Erythroblast (primary cell): ENCODE data around the gene LRRC8C.
A peak's percentile ranks its signal among the peaks of the same experiment; 100 is the strongest.

Source experiments
- DNase-seq, 2 experiments: peaks; one replicate each; lab custom pipeline; 2025; lab: John Stamatoyannopoulos, UW
- GATA1 ChIP-seq: IDR thresholded peaks from 2 replicates; pipeline ENCODE4 v1.6.1; 2011; ENCODE audit warnings: low read depth, mild to moderate bottlenecking, control low read depth, low read length, moderate library complexity
- POLR2A ChIP-seq: IDR thresholded peaks from 2 replicates; pipeline ENCODE4 v1.6.1; 2011; ENCODE audit warnings: mild to moderate bottlenecking, low read length

The LRRC8C gene

GRCh38 chr1:89660224-89661061 lies 27.5 kb downstream of the LRRC8C start:
- TF ChIP-seq POLR2A (no peak), GATA1 (no peak)
- no peak for DNase-seq

DNA sequence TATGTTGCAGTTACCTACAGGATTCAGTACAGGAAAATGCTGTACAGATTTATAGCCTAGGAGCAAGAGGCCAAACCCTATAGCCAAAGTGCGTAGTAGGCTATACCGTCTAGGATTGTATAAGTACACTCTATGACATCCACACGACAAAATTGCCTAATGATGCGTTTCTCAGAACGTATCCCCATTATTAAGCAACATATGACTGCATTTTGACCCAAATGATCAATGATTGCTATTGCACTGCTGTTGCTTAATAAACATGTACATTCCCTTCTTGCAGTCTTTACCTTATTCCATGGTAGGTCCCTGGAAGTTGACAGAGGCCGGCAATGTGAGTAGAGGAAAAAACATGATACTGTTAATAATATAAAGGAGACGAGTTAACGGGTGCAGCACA lies 33.0 kb downstream of the LRRC8C start:
- TF ChIP-seq POLR2A = no peak
- TF ChIP-seq GATA1 = no peak
- DNase-seq = no peak

- no peak for DNase-seq
- TF ChIP-seq GATA1 (no peak), POLR2A (no peak)
These were observed 33.7 kb downstream of the LRRC8C start for GRCh38 chr1:89666640-89667039.

- no peak for DNase-seq
- no peak for TF ChIP-seq POLR2A
- TF ChIP-seq GATA1 = no peak
These were observed 34.8 kb downstream of the LRRC8C start for GRCh38 chr1:89667691-89668090.

DNA sequence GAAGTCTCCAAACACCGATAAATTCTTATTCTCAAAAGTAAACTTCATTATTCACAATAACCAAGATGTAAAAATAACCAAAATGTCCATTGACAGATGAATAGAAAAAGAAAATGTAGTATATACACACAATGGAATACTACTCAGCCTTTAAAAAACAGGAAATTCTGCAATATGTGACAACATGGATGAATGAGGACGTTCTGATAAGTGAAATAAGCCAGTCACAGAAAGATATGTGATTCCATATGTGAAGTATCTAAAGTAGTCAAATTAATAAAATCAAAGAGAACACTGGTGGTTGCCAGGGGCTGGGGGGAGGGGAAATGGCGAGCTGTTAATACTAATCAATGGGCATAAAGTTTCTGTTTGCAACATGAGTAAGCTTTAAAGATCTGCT lies 36.0 kb downstream of the LRRC8C start:
- DNase-seq = no peak
- TF ChIP-seq GATA1 = no peak
- no peak for TF ChIP-seq POLR2A

GRCh38 chr1:89669441-89669840 lies 36.5 kb downstream of the LRRC8C start:
- no peak for DNase-seq
- TF ChIP-seq GATA1 = no peak
- TF ChIP-seq POLR2A = no peak

- TF ChIP-seq POLR2A = no peak
- no peak for TF ChIP-seq GATA1
- peak; percentile 21 to 26 for DNase-seq
These were observed 37.2 kb downstream of the LRRC8C start for GRCh38 chr1:89670163-89670562.

GRCh38 chr1:89670711-89671110 lies 37.8 kb downstream of the LRRC8C start:
- TF ChIP-seq GATA1 (no peak), POLR2A (no peak)
- DNase-seq = no peak

DNA sequence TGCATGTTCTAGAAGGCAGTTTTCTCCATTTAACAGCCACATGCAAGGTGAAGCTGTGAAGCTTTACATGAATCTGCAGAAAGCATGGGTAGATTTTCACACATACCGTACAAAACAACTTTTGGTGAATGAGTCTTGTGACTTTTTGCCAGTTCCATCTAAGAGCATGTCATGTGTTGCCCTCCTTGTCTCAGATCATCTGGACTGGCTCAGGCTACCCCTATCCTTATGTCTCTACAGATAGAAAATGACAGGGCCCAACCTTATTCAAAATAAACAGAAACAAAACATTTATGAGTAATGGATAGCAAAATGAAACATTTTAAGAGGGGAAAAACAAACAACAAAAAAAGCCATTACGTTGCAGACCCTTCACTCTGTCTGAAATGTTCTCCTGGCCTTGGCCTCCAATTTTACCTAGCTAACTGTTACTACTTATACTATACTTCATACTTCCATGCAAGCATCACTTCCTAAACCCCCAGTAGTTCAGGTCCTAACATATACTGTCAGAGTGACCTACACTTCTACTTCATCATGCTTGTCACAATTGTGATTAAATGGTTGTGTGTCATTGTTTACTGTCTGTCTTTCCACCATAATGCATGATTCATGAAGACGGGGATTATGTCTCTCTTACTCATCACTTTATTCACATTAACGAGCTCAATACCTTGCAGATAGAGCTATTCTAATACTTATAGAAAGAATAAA lies 39.0 kb downstream of the LRRC8C start:
- no peak for TF ChIP-seq GATA1
- no peak for TF ChIP-seq POLR2A
- DNase-seq = no peak

DNA sequence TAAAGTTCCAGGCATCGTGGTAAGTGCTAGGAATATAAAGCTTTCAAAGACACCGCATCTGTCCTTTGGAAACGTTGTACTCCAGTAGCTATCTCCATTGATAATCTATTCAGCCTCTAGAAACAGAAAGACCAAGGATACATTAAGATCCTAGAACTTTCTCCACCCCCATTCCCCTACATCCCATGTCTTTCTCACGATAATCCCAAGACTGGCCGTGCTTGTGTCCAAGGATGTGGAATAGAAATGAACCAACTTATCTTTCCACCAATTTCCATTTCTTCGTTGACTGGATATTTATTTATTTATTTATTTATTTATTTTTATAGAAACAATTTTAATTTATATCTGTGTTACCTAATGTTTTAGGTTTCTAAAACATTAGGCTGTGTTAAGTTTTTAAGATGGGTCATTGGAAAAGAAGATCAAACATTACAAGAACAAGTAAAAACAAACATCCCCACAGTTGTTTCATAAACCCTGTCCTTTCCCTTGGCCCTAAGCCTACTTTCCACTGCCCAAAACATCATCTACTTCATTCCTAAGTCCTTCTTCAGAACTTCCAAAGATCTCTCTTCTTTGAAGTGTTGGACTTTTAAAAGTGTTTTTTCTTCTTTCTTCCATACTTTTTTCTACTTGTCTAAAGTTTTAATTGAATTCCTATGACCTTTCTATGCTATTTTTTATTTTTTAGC lies 39.7 kb downstream of the LRRC8C start:
- no peak for TF ChIP-seq POLR2A
- DNase-seq = no peak

- TF ChIP-seq POLR2A = no peak
- no peak for TF ChIP-seq GATA1
These were observed 40.3 kb downstream of the LRRC8C start for GRCh38 chr1:89673251-89673650.

DNA sequence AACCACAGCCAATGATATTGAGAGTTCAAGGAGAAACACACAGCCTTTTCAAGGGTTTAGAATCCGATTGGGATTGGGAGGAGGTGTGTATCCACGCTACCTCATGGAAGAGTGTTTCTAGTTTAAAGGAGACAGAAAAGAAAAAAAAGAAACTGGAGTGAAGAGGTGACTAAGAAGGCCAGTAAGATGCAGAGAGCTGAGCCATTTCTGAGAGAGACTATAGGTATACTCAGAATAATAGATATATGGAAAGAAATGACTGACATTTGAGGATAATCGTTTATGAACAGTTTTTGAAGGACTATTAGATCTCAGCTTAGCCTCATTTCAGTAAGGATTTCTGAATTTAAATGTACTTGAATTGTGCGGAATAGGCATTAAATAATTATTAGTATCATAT lies 42.8 kb downstream of the LRRC8C start:
- TF ChIP-seq POLR2A (no peak), GATA1 (no peak)
- DNase-seq = no peak

More at GRCh38 chr1:89673251-89673650, 40.3 kb downstream of the LRRC8C start:
- DNase-seq = no peak

DNA sequence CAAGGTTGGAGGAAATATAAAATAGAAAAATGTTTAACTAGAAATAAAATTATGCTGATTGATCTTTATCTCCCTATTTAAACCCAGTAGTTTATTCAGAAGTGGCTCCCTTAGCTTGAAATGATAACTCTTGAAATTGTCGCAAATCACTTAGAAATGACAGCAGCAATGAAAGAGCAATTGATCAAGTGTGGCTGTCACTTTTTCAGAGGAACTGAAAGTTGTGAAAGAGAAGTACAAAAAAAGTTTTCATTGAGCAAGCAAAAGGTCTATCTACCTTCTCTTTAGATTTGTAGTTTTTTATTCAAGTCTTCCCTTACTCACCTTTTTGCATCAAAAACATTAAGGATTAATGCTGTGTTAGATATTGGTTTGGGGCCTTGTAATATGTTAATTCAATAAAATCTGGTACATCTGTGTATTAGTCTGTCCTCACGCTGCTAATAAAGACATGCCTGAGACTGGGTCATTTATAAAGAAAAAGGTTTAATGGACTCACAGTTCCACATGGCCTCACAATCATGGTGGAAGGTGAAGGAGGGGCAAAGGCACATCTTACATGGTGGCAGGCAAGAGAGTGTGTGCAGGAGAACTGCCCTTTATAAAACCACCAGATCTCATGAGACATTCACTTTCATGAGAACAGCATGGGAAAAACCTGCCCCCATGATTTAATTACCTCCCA lies 48.3 kb downstream of the LRRC8C start:
- DNase-seq = no peak
- no peak for TF ChIP-seq POLR2A
- TF ChIP-seq GATA1 = no peak

DNA sequence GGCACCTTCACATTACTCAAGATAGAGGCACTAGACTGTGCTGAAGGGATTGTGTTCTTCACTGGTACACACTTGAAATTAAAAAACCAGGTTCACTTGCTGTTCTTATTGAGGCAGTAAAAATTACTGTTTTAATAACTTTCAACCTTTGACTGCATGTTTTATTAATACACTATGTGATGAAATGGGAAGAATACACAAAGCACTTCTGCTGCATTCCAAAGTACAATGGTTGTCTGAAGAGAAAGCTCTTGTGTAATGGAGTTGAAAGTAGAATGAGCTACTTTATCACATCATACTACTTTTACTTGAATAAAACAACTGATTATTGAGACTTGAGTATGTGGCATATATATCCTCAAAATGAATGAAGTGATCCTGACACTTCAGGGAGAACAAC lies 49.7 kb downstream of the LRRC8C start:
- TF ChIP-seq GATA1 (no peak), POLR2A (no peak)
- no peak for DNase-seq
